GM18517 (cell line): ENCODE data around the gene RASA2.
"Not testable (repeated sequence)": the region's sequence is repeated elsewhere in the genome, so short reads cannot be mapped to it uniquely, and the experiment has no call there.

Experiments used
- ATAC-seq: cut with Tn5 transposase; IDR thresholded peaks from one replicate; pipeline ENCODE4 v1.9.1; 2021; ENCODE audit warnings: mild to moderate bottlenecking, moderate library complexity; ENCODE audit not compliant: unreplicated experiment

The RASA2 gene

GRCh38 chr3:141457624-141458236 lies 29.1 kb upstream of the RASA2 start:
- ATAC-seq: no peak

- no peak for ATAC-seq
These were observed 27.8 kb upstream of the RASA2 start for GRCh38 chr3:141459008-141459407.

GRCh38 chr3:141460097-141460704 lies 26.6 kb upstream of the RASA2 start:
- ATAC-seq: no peak

- no peak for ATAC-seq
These were observed 24.5 kb upstream of the RASA2 start for GRCh38 chr3:141462176-141462859.

GRCh38 chr3:141465221-141465620 lies 21.6 kb upstream of the RASA2 start:
- no peak for ATAC-seq

- no peak for ATAC-seq
These were observed 20.1 kb upstream of the RASA2 start for GRCh38 chr3:141466633-141467169.

- no peak for ATAC-seq
These were observed 17.1 kb upstream of the RASA2 start for GRCh38 chr3:141469720-141470119.

- ATAC-seq: no peak
These were observed 15.7 kb upstream of the RASA2 start for GRCh38 chr3:141471160-141471559.

- ATAC-seq: no peak
These were observed 10.8 kb upstream of the RASA2 start for GRCh38 chr3:141476033-141476432.

GRCh38 chr3:141477224-141477623 lies 9.6 kb upstream of the RASA2 start:
- no peak for ATAC-seq

- ATAC-seq: no peak
These were observed 8.7 kb upstream of the RASA2 start for GRCh38 chr3:141478139-141478538.

GRCh38 chr3:141478840-141479239 lies 8.0 kb upstream of the RASA2 start:
- ATAC-seq: not testable (repeated sequence)

- ATAC-seq: no peak
These were observed 4.4 kb upstream of the RASA2 start for GRCh38 chr3:141482245-141482922.

GRCh38 chr3:141484701-141485287 lies 2.0 kb upstream of the RASA2 start:
- ATAC-seq: no peak

GRCh38 chr3:141485641-141486495 lies 959 bp upstream of the RASA2 start:
- no peak for ATAC-seq

- no peak for ATAC-seq
These were observed 406 bp upstream of the RASA2 start for GRCh38 chr3:141486496-141486745.

- peak; percentile 80 for ATAC-seq
These were observed 860 bp downstream of the RASA2 start for GRCh38 chr3:141487521-141488252.

- ATAC-seq: no peak
These were observed 2.4 kb downstream of the RASA2 start for GRCh38 chr3:141489203-141489602.

GRCh38 chr3:141491081-141491480 lies 4.3 kb downstream of the RASA2 start:
- ATAC-seq: no peak

GRCh38 chr3:141491929-141492328 lies 5.1 kb downstream of the RASA2 start:
- no peak for ATAC-seq
